Measurements from ENCODE around the gene BECN2.

The BECN2 gene

DNA sequence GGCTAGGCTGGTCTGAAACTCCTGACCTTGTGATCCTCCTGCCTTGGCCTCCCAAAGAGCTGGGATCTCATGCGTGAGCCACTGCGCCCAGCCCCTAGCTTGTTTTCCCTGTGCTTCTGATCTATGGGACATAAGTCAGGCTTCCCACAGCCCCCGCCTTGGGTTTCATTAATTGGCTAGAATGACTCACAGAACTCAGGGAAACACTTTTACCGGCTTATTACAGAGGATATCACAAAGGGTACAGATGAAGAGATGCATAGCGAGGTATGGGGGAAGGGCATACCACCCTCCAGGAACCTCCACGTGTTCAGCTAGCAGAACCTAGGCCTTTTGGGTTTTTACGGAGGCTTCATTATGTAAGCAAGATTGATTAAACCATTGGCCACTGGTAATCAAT lies 42.9 kb downstream of the BECN2 start:
- no peak for DNase-seq
- Histone ChIP-seq H3K27me3 (ENCODE audit: insufficient read depth, low read length, poor library complexity) (no peaks in the 10 kb centered on the region), H3K27ac (ENCODE audit: low read length) (no peak overlapping the region), H3K4me1 (ENCODE audit: insufficient read depth, low read length) (no peaks in the 10 kb centered on the region), H3K9me3 (ENCODE audit: insufficient read depth, low read length, severe bottlenecking) (no peaks in the 10 kb centered on the region), H3K4me3 (ENCODE audit: low read depth in 1 of 2, low read length in 2 of 2) (no peak overlapping the region), H3K79me2 (ENCODE audit: insufficient read depth, low read length) (no peaks in the 10 kb centered on the region), H3K9ac (ENCODE audit: low read depth, low read length) (no peak overlapping the region), H2AFZ (ENCODE audit: low read depth, low read length) (no peak overlapping the region), H3K4me2 (ENCODE audit: insufficient read depth, low read length) (no peak overlapping the region), H4K20me1 (ENCODE audit: insufficient read depth, low read length) (no peaks in the 10 kb centered on the region), H3K36me3 (ENCODE audit: insufficient read depth, low read length) (no peaks in the 10 kb centered on the region)
- no peak for ATAC-seq (ENCODE audit: insufficient read depth, low read depth)
- TF ChIP-seq EZH2 (IDR thresholded peaks at IDR 0.05; ENCODE audit: borderline replicate concordance, low read depth, low read length, severe bottlenecking): no peak
- TF ChIP-seq, protein P1, sequence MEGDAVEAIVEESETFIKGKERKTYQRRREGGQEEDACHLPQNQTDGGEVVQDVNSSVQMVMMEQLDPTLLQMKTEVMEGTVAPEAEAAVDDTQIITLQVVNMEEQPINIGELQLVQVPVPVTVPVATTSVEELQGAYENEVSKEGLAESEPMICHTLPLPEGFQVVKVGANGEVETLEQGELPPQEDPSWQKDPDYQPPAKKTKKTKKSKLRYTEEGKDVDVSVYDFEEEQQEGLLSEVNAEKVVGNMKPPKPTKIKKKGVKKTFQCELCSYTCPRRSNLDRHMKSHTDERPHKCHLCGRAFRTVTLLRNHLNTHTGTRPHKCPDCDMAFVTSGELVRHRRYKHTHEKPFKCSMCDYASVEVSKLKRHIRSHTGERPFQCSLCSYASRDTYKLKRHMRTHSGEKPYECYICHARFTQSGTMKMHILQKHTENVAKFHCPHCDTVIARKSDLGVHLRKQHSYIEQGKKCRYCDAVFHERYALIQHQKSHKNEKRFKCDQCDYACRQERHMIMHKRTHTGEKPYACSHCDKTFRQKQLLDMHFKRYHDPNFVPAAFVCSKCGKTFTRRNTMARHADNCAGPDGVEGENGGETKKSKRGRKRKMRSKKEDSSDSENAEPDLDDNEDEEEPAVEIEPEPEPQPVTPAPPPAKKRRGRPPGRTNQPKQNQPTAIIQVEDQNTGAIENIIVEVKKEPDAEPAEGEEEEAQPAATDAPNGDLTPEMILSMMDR (IDR thresholded peaks at IDR 0.05; ENCODE audit: borderline replicate concordance, extremely low read depth, low read length, poor library complexity, severe bottlenecking): no peak

DNA sequence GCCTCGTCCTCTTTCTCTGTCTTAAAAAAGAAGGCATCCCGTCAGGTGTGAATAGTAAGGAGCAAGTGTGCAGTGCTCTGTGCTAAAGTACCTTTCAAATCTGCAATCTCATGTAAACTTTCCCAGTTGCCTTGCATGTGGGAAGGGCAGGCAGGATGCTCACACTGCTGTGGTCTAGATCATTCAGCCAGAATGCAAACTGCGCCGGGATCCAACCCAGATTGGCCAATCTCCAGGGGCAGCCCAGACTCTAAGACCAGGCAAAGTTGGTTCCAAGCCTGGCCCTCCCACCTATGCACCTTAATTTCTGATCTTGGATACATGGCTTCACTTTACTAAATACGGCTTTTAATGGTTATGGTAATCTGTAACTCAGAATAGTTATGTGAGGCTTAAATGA lies 44.5 kb downstream of the BECN2 start:
- H3K27ac ChIP-seq (ENCODE audit: low read length): no peak overlapping the region
- DNase-seq (no peak), ATAC-seq (ENCODE audit: insufficient read depth, low read depth) (no peak)

DNA sequence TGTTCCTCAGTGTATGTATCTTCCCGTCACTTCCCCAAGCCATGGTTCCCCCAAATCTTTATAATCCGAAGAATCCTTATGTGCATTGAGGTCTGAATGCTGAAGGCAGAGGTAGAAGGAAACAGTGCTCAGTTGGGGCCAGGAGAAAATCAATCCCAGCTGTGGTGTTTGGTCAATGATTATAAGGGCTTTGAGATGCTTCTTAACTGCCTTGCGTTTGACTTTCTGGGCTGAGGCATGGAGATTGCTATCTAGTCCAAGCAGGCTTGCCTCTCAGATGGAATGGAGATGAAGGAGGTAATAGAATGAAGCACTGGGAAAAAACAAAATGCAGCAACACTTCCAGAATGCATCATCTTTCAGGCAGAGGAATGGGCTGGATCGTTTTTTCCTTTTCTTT lies 44.9 kb downstream of the BECN2 start:
- Histone ChIP-seq H3K27ac (ENCODE audit: low read length) (no peak overlapping the region), H3K4me2 (ENCODE audit: insufficient read depth, low read length) (no peak overlapping the region), H4K20me1 (ENCODE audit: insufficient read depth, low read length) (no peaks in the 10 kb centered on the region), H3K4me1 (ENCODE audit: insufficient read depth, low read length) (no peaks in the 10 kb centered on the region), H3K9me3 (ENCODE audit: insufficient read depth, low read length, severe bottlenecking) (no peaks in the 10 kb centered on the region), H3K79me2 (ENCODE audit: insufficient read depth, low read length) (no peaks in the 10 kb centered on the region), H2AFZ (ENCODE audit: low read depth, low read length) (no peak overlapping the region), H3K27me3 (ENCODE audit: insufficient read depth, low read length, poor library complexity) (no peaks in the 10 kb centered on the region), H3K4me3 (ENCODE audit: low read depth in 1 of 2, low read length in 2 of 2) (no peak overlapping the region), H3K36me3 (ENCODE audit: insufficient read depth, low read length) (no peaks in the 10 kb centered on the region), H3K9ac (ENCODE audit: low read depth, low read length) (no peak overlapping the region)
- ATAC-seq (ENCODE audit: insufficient read depth, low read depth): no peak
- TF ChIP-seq EZH2 (IDR thresholded peaks at IDR 0.05; ENCODE audit: borderline replicate concordance, low read depth, low read length, severe bottlenecking): no peak
- TF ChIP-seq, protein P1 (IDR thresholded peaks at IDR 0.05; ENCODE audit: borderline replicate concordance, extremely low read depth, low read length, poor library complexity, severe bottlenecking): no peak
- DNase-seq: no peak

More for the DNA sequence above, 44.5 kb downstream of the BECN2 start:
- Histone ChIP-seq H3K4me1 (ENCODE audit: insufficient read depth, low read length) (no peaks in the 10 kb centered on the region), H3K4me3 (ENCODE audit: low read depth in 1 of 2, low read length in 2 of 2) (no peak overlapping the region), H3K36me3 (ENCODE audit: insufficient read depth, low read length) (no peaks in the 10 kb centered on the region), H3K9ac (ENCODE audit: low read depth, low read length) (no peak overlapping the region), H4K20me1 (ENCODE audit: insufficient read depth, low read length) (no peaks in the 10 kb centered on the region), H3K4me2 (ENCODE audit: insufficient read depth, low read length) (no peak overlapping the region), H3K79me2 (ENCODE audit: insufficient read depth, low read length) (no peaks in the 10 kb centered on the region), H3K27me3 (ENCODE audit: insufficient read depth, low read length, poor library complexity) (no peaks in the 10 kb centered on the region), H2AFZ (ENCODE audit: low read depth, low read length) (no peak overlapping the region), H3K9me3 (ENCODE audit: insufficient read depth, low read length, severe bottlenecking) (no peaks in the 10 kb centered on the region)
- TF ChIP-seq EZH2 (IDR thresholded peaks at IDR 0.05; ENCODE audit: borderline replicate concordance, low read depth, low read length, severe bottlenecking): no peak
- TF ChIP-seq, protein P1 (IDR thresholded peaks at IDR 0.05; ENCODE audit: borderline replicate concordance, extremely low read depth, low read length, poor library complexity, severe bottlenecking): no peak
